Activated CD4-positive, alpha-beta T cell treated with anti-CD3 and anti-CD28 coated beads, Interleukin-2, amount 10 ng/mL, durations not matched to agents 24 days and 14 days (primary cell): ENCODE measurements around the gene PKM. TPM values are rescaled to one million over a fixed set of nuclear protein-coding genes. Genes with fewer than 3 reads are reported as not detected.

Source experiments
- DNase-seq: peaks from one replicate; pipeline ENCODE4 v3.0.0; 2022
- H3K27ac Mint-ChIP-seq: one replicate; pipeline ENCODE4 v1.8.0; 2022; ENCODE audit warnings: mild to moderate bottlenecking, mixed read lengths
- H3K27me3 Mint-ChIP-seq: one replicate; pipeline ENCODE4 v1.8.0; 2022; ENCODE audit warnings: mixed read lengths
- H3K36me3 Mint-ChIP-seq: one replicate; pipeline ENCODE4 v1.8.0; 2022; ENCODE audit warnings: low read depth, mild to moderate bottlenecking, mixed read lengths
- H3K4me1 Mint-ChIP-seq: one replicate; pipeline ENCODE4 v1.8.0; 2021; ENCODE audit warnings: mixed read lengths
- H3K4me3 Mint-ChIP-seq: one replicate; pipeline ENCODE4 v1.8.0; 2022; ENCODE audit warnings: mild to moderate bottlenecking, moderate library complexity, mixed read lengths
- H3K9me3 Mint-ChIP-seq: one replicate; pipeline ENCODE4 v1.8.0; 2021; ENCODE audit warnings: mixed read lengths
- intact Hi-C: fragments of 100-400 bp; cut with micrococcal nuclease; formaldehyde crosslinking; loops from one replicate; pipeline ENCODE4 v1.15.1; 2023
- total RNA-seq: library from RNA; stranded (reverse); gene quantifications from 2 replicates; pipeline ENCODE4 v1.2.3, GENCODE V29; 2022

The PKM gene
- total RNA-seq, 1 donor from 2014 or later = 2,437 TPM

- intact Hi-C loops = loop anchor here (5.0 kb wide), 1 partner anchor 148 kb away; the partner anchor contains the start of gene HEXA
- DNase-seq = peak; percentile 82
- peak overlapping the region; percentile 98 for H3K27ac Mint-ChIP-seq
- peaks cover 49% of the 10 kb centered on the region for H3K36me3 Mint-ChIP-seq
- H3K4me3 Mint-ChIP-seq = peak overlapping the region; percentile 95
- no peaks in the 10 kb centered on the region for H3K9me3 Mint-ChIP-seq
- peaks cover 45% of the 10 kb centered on the region for H3K4me1 Mint-ChIP-seq
- H3K27me3 Mint-ChIP-seq = no peaks in the 10 kb centered on the region
These were observed 1.7 kb downstream of the PKM start for GRCh38 chr15:72229076-72229946.

GRCh38 chr15:72227720-72228119, 3.3 kb downstream of the PKM start:
- H3K27me3 Mint-ChIP-seq = no peaks in the 10 kb centered on the region
- H3K4me3 Mint-ChIP-seq = peak overlapping the region; percentile 95
- intact Hi-C loops = loop anchor here (1.0 to 5.0 kb wide), 7 partner anchors 10 to 247 kb away; partner anchors contain the start of genes ARIH1, HEXA, MYO9A and PARP6
- peaks cover 53% of the 10 kb centered on the region for H3K4me1 Mint-ChIP-seq
- H3K9me3 Mint-ChIP-seq = no peaks in the 10 kb centered on the region
- peak overlapping the region; percentile 98 for H3K27ac Mint-ChIP-seq
- H3K36me3 Mint-ChIP-seq = peaks cover 65% of the 10 kb centered on the region
- peak; percentile 64 for DNase-seq

- intact Hi-C loops = loop anchor here (2.0 to 5.0 kb wide), 4 partner anchors 20 to 150 kb away; partner anchors contain the start of genes HEXA and PARP6
- Mint-ChIP-seq H3K27me3 (no peaks in the 10 kb centered on the region), H3K4me3 (peak overlapping the region; percentile 95), H3K9me3 (no peaks in the 10 kb centered on the region), H3K36me3 (peaks cover 70% of the 10 kb centered on the region), H3K27ac (peak overlapping the region; percentile 98), H3K4me1 (peaks cover 52% of the 10 kb centered on the region)
- DNase-seq = peak; percentile 81
These were observed 3.8 kb downstream of the PKM start for GRCh38 chr15:72227192-72227586.

GRCh38 chr15:72223278-72223677, 7.7 kb downstream of the PKM start:
- no peak for DNase-seq
- H3K36me3 Mint-ChIP-seq = peaks cover 87% of the 10 kb centered on the region
- no peaks in the 10 kb centered on the region for H3K27me3 Mint-ChIP-seq
- no peaks in the 10 kb centered on the region for H3K9me3 Mint-ChIP-seq
- H3K4me3 Mint-ChIP-seq = peak overlapping the region; percentile 9
- H3K27ac Mint-ChIP-seq = peak overlapping the region; percentile 61
- peaks cover 67% of the 10 kb centered on the region for H3K4me1 Mint-ChIP-seq
- intact Hi-C loops = no loop called here

GRCh38 chr15:72222393-72222792, 8.6 kb downstream of the PKM start:
- Mint-ChIP-seq H3K9me3 (no peaks in the 10 kb centered on the region), H3K4me3 (peak overlapping the region; percentile 9), H3K4me1 (peaks cover 66% of the 10 kb centered on the region), H3K27ac (peak overlapping the region; percentile 61), H3K27me3 (no peaks in the 10 kb centered on the region), H3K36me3 (peaks cover 87% of the 10 kb centered on the region)
- DNase-seq = no peak
- intact Hi-C loops = no loop called here

- intact Hi-C loops = no loop called here
- peaks cover 83% of the 10 kb centered on the region for H3K36me3 Mint-ChIP-seq
- no peak for DNase-seq
These were observed 10.3 kb downstream of the PKM start for GRCh38 chr15:72220687-72221086.

GRCh38 chr15:72217216-72217615, 13.8 kb downstream of the PKM start:
- Mint-ChIP-seq H3K4me3 (no peak overlapping the region), H3K9me3 (no peaks in the 10 kb centered on the region), H3K27ac (no peak overlapping the region), H3K27me3 (no peaks in the 10 kb centered on the region), H3K36me3 (peaks cover 78% of the 10 kb centered on the region), H3K4me1 (peaks cover 38% of the 10 kb centered on the region)
- DNase-seq = no peak
- intact Hi-C loops = no loop called here

More at GRCh38 chr15:72220687-72221086, 10.3 kb downstream of the PKM start:
- Mint-ChIP-seq H3K27ac (peak overlapping the region; percentile 65), H3K9me3 (no peaks in the 10 kb centered on the region), H3K4me1 (peaks cover 56% of the 10 kb centered on the region), H3K27me3 (no peaks in the 10 kb centered on the region), H3K4me3 (no peak overlapping the region)

GRCh38 chr15:72216079-72216478, 14.9 kb downstream of the PKM start:
- Mint-ChIP-seq H3K4me3 (no peak overlapping the region), H3K36me3 (peaks cover 81% of the 10 kb centered on the region), H3K9me3 (no peaks in the 10 kb centered on the region), H3K27me3 (no peaks in the 10 kb centered on the region), H3K4me1 (peaks cover 34% of the 10 kb centered on the region), H3K27ac (no peak overlapping the region)
- no peak for DNase-seq
- intact Hi-C loops = no loop called here

- Mint-ChIP-seq H3K9me3 (no peaks in the 10 kb centered on the region), H3K27me3 (no peaks in the 10 kb centered on the region), H3K27ac (peak overlapping the region; percentile 51), H3K4me1 (peaks cover 36% of the 10 kb centered on the region), H3K36me3 (peaks cover 93% of the 10 kb centered on the region), H3K4me3 (no peak overlapping the region)
- intact Hi-C loops = loop anchor here (2.0 kb wide), 1 partner anchor 19 kb away; no protein-coding TSS in a partner anchor
- no peak for DNase-seq
These were observed 23.4 kb downstream of the PKM start for GRCh38 chr15:72207558-72208085.

GRCh38 chr15:72206677-72207000, 24.4 kb downstream of the PKM start:
- Mint-ChIP-seq H3K27ac (peak overlapping the region; percentile 51), H3K36me3 (peaks cover 88% of the 10 kb centered on the region)

GRCh38 chr15:72205896-72206676, 24.9 kb downstream of the PKM start:
- H3K9me3 Mint-ChIP-seq = no peaks in the 10 kb centered on the region
- H3K4me1 Mint-ChIP-seq = peaks cover 32% of the 10 kb centered on the region
- H3K36me3 Mint-ChIP-seq = peaks cover 87% of the 10 kb centered on the region
- no peaks in the 10 kb centered on the region for H3K27me3 Mint-ChIP-seq
- H3K4me3 Mint-ChIP-seq = no peak overlapping the region
- intact Hi-C loops = loop anchor here (2.0 kb wide), 1 partner anchor 21 kb away; no protein-coding TSS in a partner anchor
- DNase-seq = no peak
- H3K27ac Mint-ChIP-seq = peak overlapping the region; percentile 29

More at GRCh38 chr15:72206677-72207000, 24.4 kb downstream of the PKM start:
- Mint-ChIP-seq H3K4me1 (peaks cover 36% of the 10 kb centered on the region), H3K9me3 (no peaks in the 10 kb centered on the region), H3K4me3 (no peak overlapping the region), H3K27me3 (no peaks in the 10 kb centered on the region)
- intact Hi-C loops = loop anchor here (2.0 kb wide), 1 partner anchor 20 kb away; no protein-coding TSS in a partner anchor
- no peak for DNase-seq

GRCh38 chr15:72205273-72205672, 25.7 kb downstream of the PKM start:
- Mint-ChIP-seq H3K27ac (no peak overlapping the region), H3K4me3 (no peak overlapping the region), H3K27me3 (no peaks in the 10 kb centered on the region), H3K4me1 (peaks cover 34% of the 10 kb centered on the region), H3K9me3 (no peaks in the 10 kb centered on the region), H3K36me3 (peaks cover 88% of the 10 kb centered on the region)
- no peak for DNase-seq
- intact Hi-C loops = no loop called here

GRCh38 chr15:72203507-72203837, 27.5 kb downstream of the PKM start:
- no peak for DNase-seq
- Mint-ChIP-seq H3K4me3 (no peak overlapping the region), H3K9me3 (no peaks in the 10 kb centered on the region), H3K27me3 (no peaks in the 10 kb centered on the region), H3K4me1 (peaks cover 33% of the 10 kb centered on the region), H3K27ac (peak overlapping the region; percentile 43), H3K36me3 (peaks cover 90% of the 10 kb centered on the region)
- intact Hi-C loops = no loop called here
